Measurements from ENCODE around the gene GNB1L. TPM values are rescaled to one million over a fixed set of nuclear protein-coding genes. Genes with fewer than 3 reads are reported as not detected.

The GNB1L gene
- total and polyA plus RNA-seq, 2 of the 13 experiments (the other 11 are each of a cell fraction or from before 2014, with no cell fraction given): 2.5 to 7.4 TPM

DNA sequence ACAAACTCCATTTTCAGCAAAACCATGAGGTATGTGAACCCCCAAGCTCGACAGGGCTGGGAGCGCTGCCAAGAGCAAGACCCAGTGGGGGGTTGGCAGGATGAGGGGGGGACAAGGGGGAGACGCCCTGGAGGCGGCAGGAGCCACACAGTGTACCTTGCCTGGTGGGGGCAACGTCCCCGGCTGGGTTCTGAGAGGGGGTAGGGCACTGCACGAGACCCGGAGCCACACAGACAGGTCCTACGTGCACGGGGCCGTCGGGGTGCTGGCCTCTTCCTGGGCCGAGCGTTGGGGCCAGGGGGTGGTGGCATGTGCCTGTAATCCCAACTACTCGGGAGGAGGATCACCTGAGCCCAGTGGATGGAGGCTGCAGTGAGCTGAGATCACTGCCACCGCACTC, 65.3 kb downstream of the GNB1L start:
- Histone ChIP-seq H4K20me1 (ENCODE audit: insufficient read depth, low read length) (no peaks in the 10 kb centered on the region), H3K4me1 (ENCODE audit: insufficient read depth, low read length) (peaks cover 20% of the 10 kb centered on the region), H3K9me3 (ENCODE audit: low read length) (no peaks in the 10 kb centered on the region), H3K4me3 (replicated peaks in 1 of 3; ENCODE audit: insufficient read depth in 1 of 3, low read depth in 2 of 3, low read length in 3 of 3) (no peak overlapping the region), H2AFZ (ENCODE audit: low read length) (no peak overlapping the region), H3K9ac (ENCODE audit: insufficient read depth, low read depth, low read length) (no peak overlapping the region), H3K27ac (ENCODE audit: extremely low read length, insufficient read depth, low read length) (no peak overlapping the region), H3K36me3 (replicated peaks in 1 of 2; ENCODE audit: control insufficient read depth in 1 of 2, insufficient read depth in 2 of 2, low read length in 2 of 2) (no peaks in the 10 kb centered on the region), H3K79me2 (ENCODE audit: insufficient read depth, low read length) (no peaks in the 10 kb centered on the region), H3K4me2 (ENCODE audit: low read depth, low read length) (no peak overlapping the region), H3K27me3 (ENCODE audit: control insufficient read depth in 1 of 2, insufficient read depth in 2 of 2, low read length in 2 of 2) (no peaks in the 10 kb centered on the region)
- ChIA-PET CTCF (ENCODE audit: low intra/inter-chr PET ratio, low total read pairs) (no interaction called here), POLR2A (no interaction called here)
- FAIRE-seq (no peak), ATAC-seq (no peak), DNase-seq (ENCODE audit: low spot score) (no peak)
- no TSS peak for BruUV-seq (replicated peaks)
- in situ Hi-C loops (cut with HindIII; ENCODE audit: extremely low pct_ligation_motif_present, low pct_unique_long_range_greater_than_20kb): no loop called here
- intact Hi-C loops (cut with micrococcal nuclease; ENCODE audit: unreplicated experiment): no loop called here
- WGBS (ENCODE audit: low lambda C conversion rate): 93% methylated on average over 16 of the region's 16 CpGs
- TF ChIP-seq, protein P1, sequence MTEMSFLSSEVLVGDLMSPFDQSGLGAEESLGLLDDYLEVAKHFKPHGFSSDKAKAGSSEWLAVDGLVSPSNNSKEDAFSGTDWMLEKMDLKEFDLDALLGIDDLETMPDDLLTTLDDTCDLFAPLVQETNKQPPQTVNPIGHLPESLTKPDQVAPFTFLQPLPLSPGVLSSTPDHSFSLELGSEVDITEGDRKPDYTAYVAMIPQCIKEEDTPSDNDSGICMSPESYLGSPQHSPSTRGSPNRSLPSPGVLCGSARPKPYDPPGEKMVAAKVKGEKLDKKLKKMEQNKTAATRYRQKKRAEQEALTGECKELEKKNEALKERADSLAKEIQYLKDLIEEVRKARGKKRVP (CRISPR knock-in tag; IDR thresholded peaks at IDR 0.05): no peak
- TF ChIP-seq, protein P2, sequence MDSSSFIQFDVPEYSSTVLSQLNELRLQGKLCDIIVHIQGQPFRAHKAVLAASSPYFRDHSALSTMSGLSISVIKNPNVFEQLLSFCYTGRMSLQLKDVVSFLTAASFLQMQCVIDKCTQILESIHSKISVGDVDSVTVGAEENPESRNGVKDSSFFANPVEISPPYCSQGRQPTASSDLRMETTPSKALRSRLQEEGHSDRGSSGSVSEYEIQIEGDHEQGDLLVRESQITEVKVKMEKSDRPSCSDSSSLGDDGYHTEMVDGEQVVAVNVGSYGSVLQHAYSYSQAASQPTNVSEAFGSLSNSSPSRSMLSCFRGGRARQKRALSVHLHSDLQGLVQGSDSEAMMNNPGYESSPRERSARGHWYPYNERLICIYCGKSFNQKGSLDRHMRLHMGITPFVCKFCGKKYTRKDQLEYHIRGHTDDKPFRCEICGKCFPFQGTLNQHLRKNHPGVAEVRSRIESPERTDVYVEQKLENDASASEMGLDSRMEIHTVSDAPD (CRISPR knock-in tag; IDR thresholded peaks at IDR 0.05): no peak
- TF ChIP-seq CHD2 (IDR thresholded peaks at IDR 0.05; ENCODE audit: low read depth, low read length) (no peak), ZNF891 (CRISPR knock-in tag; IDR thresholded peaks at IDR 0.05) (no peak), MTA3 (CRISPR knock-in tag; IDR thresholded peaks at IDR 0.05) (no peak), ZNF549 (CRISPR knock-in tag; IDR thresholded peaks at IDR 0.05) (no peak), ZNF75D (CRISPR knock-in tag; IDR thresholded peaks at IDR 0.05; ENCODE audit: borderline replicate concordance) (no peak), KMT2B (CRISPR knock-in tag; IDR thresholded peaks at IDR 0.05) (no peak), SMAD3 (CRISPR knock-in tag; IDR thresholded peaks at IDR 0.05) (no peak)
- TF ChIP-seq, protein P3, sequence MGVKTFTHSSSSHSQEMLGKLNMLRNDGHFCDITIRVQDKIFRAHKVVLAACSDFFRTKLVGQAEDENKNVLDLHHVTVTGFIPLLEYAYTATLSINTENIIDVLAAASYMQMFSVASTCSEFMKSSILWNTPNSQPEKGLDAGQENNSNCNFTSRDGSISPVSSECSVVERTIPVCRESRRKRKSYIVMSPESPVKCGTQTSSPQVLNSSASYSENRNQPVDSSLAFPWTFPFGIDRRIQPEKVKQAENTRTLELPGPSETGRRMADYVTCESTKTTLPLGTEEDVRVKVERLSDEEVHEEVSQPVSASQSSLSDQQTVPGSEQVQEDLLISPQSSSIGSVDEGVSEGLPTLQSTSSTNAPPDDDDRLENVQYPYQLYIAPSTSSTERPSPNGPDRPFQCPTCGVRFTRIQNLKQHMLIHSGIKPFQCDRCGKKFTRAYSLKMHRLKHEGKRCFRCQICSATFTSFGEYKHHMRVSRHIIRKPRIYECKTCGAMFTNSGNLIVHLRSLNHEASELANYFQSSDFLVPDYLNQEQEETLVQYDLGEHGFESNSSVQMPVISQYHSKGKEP (CRISPR knock-in tag; IDR thresholded peaks at IDR 0.05): no peak
- TF ChIP-seq, protein P4, sequence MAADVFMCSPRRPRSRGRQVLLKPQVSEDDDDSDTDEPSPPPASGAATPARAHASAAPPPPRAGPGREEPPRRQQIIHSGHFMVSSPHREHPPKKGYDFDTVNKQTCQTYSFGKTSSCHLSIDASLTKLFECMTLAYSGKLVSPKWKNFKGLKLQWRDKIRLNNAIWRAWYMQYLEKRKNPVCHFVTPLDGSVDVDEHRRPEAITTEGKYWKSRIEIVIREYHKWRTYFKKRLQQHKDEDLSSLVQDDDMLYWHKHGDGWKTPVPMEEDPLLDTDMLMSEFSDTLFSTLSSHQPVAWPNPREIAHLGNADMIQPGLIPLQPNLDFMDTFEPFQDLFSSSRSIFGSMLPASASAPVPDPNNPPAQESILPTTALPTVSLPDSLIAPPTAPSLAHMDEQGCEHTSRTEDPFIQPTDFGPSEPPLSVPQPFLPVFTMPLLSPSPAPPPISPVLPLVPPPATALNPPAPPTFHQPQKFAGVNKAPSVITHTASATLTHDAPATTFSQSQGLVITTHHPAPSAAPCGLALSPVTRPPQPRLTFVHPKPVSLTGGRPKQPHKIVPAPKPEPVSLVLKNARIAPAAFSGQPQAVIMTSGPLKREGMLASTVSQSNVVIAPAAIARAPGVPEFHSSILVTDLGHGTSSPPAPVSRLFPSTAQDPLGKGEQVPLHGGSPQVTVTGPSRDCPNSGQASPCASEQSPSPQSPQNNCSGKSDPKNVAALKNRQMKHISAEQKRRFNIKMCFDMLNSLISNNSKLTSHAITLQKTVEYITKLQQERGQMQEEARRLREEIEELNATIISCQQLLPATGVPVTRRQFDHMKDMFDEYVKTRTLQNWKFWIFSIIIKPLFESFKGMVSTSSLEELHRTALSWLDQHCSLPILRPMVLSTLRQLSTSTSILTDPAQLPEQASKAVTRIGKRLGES (CRISPR knock-in tag; IDR thresholded peaks at IDR 0.05; ENCODE audit: borderline replicate concordance): no peak
- TF ChIP-seq, protein P5, sequence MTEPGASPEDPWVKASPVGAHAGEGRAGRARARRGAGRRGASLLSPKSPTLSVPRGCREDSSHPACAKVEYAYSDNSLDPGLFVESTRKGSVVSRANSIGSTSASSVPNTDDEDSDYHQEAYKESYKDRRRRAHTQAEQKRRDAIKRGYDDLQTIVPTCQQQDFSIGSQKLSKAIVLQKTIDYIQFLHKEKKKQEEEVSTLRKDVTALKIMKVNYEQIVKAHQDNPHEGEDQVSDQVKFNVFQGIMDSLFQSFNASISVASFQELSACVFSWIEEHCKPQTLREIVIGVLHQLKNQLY (CRISPR knock-in tag; IDR thresholded peaks at IDR 0.05): no peak
- TF ChIP-seq, protein P6, sequence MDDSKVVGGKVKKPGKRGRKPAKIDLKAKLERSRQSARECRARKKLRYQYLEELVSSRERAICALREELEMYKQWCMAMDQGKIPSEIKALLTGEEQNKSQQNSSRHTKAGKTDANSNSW (CRISPR knock-in tag; IDR thresholded peaks at IDR 0.05; ENCODE audit: borderline replicate concordance): no peak
- TF ChIP-seq, protein P7, sequence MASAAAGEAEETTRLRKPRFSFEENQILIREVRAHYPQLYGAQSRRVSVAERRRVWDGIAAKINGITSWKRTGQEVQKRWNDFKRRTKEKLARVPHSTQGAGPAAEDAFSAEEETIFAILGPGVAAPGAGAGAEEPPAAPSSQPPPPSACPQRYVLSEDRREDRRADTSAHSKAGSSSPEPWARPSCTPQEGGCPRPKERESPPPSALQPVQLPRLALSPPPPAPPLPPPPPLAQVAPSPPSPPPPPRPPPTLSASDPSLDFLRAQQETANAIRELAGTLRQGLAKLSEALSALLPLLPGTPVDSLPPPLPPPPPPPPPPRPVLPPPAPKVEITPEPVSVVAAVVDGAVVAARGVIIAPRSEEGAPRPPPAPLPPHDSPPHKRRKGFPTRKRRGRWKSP (CRISPR knock-in tag; IDR thresholded peaks at IDR 0.05): no peak
- TF ChIP-seq, protein P8, sequence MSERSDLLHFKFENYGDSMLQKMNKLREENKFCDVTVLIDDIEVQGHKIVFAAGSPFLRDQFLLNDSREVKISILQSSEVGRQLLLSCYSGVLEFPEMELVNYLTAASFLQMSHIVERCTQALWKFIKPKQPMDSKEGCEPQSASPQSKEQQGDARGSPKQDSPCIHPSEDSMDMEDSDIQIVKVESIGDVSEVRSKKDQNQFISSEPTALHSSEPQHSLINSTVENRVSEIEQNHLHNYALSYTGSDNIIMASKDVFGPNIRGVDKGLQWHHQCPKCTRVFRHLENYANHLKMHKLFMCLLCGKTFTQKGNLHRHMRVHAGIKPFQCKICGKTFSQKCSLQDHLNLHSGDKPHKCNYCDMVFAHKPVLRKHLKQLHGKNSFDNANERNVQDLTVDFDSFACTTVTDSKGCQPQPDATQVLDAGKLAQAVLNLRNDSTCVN (CRISPR knock-in tag; IDR thresholded peaks at IDR 0.05; ENCODE audit: borderline replicate concordance): no peak

All from HepG2 (cell line).